Natural killer cell treated with Interleukin-12 subunit alpha and Interleukin-12 subunit beta and Interleukin-15 and Interleukin-18, amount 100 ng/mL, for 72 hours (primary cell): ENCODE results near the gene CCR9. TPM values are rescaled to one million over a fixed set of nuclear protein-coding genes. Genes with fewer than 3 reads are reported as not detected.
A peak's percentile ranks its signal among the peaks of the same experiment; 100 is the strongest.

Source experiments
- ATAC-seq, 2 donors: fragments of 150-1000 bp; cut with Tn5 transposase in 1 of 2; sonication (Bioruptor Pico), chemical (Tn5 transposase) in 1 of 2; 2 replicates each; pipeline ENCODE4 v1.10.0; 2021
- DNase-seq: peaks from one replicate; pipeline ENCODE4 v3.0.0; 2022; ENCODE audit warnings: low spot score
- H3K27ac Mint-ChIP-seq, 2 donors: 1 replicate in 1 of 2; 2 replicates in 1 of 2; pipeline ENCODE4 v1.8.0; 2022; ENCODE audit warnings: mixed read lengths in 2 of 2, mild to moderate bottlenecking in 1 of 2, moderate library complexity in 1 of 2
- H3K27me3 Mint-ChIP-seq, 2 donors: 1 replicate in 1 of 2; 2 replicates in 1 of 2; pipeline ENCODE4 v1.8.0; 2022; ENCODE audit warnings: mixed read lengths in 2 of 2
- H3K36me3 Mint-ChIP-seq: one replicate; pipeline ENCODE4 v1.8.0; 2022; ENCODE audit warnings: mixed read lengths
- H3K4me1 Mint-ChIP-seq, 2 donors: 1 replicate in 1 of 2; 2 replicates in 1 of 2; pipeline ENCODE4 v1.8.0; 2022; ENCODE audit warnings: low read depth in 2 of 2, mixed read lengths in 2 of 2, mild to moderate bottlenecking in 1 of 2
- H3K4me3 Mint-ChIP-seq: one replicate; pipeline ENCODE4 v1.8.0; 2022; ENCODE audit warnings: mixed read lengths
- H3K9me3 Mint-ChIP-seq: 2 replicates; pipeline ENCODE4 v1.8.0; 2022; ENCODE audit warnings: mixed read lengths
- total RNA-seq, 2 donors: library from RNA; stranded (reverse); gene quantifications; one replicate each; pipeline ENCODE4 v1.2.3, GENCODE V29; 2022

The CCR9 gene
- total RNA-seq, 2 donors from 2014 or later: not detected

DNA sequence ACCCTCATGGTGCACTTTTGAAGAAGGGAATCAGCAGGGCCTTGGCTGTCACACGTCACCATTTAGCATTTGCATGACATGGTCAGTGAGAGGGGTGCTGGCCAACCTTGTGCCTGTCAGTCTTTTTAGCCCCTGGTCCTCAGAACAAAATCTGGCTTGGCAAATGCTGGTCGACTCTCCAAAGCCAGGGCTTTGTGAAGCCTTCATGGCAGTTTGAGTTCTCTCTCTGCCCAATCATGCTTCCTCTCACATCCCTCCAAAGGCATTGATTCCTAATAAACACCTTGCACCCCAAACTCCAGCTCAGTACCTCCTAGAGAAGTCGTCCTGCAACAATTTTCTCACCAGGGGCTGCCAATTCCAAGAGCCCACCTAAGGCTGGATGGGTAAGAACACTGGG, 19.4 kb downstream of the CCR9 start:
- H3K27ac Mint-ChIP-seq: no peak overlapping the region
- DNase-seq: no peak
- ATAC-seq: no peak
- peaks cover 38 to 40% of the 10 kb centered on the region in 2 donors for H3K4me1 Mint-ChIP-seq
- H3K36me3 Mint-ChIP-seq: peaks cover 4% of the 10 kb centered on the region
- H3K9me3 Mint-ChIP-seq: no peaks in the 10 kb centered on the region
- no peak overlapping the region for H3K4me3 Mint-ChIP-seq
- peaks cover 4 to 17% of the 10 kb centered on the region in 2 donors for H3K27me3 Mint-ChIP-seq

DNA sequence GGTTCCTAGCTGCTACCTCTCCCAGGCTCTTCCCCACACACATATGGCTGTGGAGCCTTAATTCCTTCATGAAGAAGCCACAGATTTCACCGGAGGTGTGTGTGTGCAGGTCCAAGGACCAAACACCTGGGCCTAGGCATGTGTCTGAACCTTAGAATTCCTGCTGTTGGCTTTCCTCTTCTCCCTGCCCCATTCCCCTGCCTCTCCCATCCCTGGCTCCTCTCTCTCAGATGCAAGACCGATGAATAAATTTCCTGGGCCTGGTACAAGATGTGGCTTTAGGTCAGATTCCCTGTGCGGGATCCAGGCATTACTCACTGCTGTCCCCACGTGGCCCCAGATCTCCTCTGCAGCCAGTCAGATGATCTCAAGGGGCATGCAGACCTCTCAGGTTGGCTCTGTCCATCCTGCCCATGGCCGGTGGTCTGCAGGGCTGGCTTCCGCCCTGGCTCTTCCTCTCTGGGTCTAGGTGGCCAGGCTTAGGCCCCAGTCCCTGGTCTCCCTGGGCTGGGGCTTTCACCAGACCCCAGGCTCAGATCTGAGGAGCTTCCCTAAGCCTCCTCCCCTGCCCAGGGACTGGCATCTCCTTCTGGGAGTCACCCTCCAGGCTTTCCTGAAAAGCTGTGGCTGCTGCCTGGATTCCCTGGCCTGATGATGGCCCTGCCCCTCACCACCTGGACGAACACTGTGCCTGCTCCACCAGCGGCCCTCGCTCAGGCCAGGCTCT, 20.5 kb downstream of the CCR9 start:
- H3K27me3 Mint-ChIP-seq: peaks cover 4 to 13% of the 10 kb centered on the region in 2 donors
- H3K9me3 Mint-ChIP-seq: no peaks in the 10 kb centered on the region
- no peak overlapping the region for H3K4me3 Mint-ChIP-seq
- H3K27ac Mint-ChIP-seq: no peak overlapping the region
- ATAC-seq: no peak
- peaks cover 47 to 49% of the 10 kb centered on the region in 2 donors for H3K4me1 Mint-ChIP-seq
- DNase-seq: no peak
- H3K36me3 Mint-ChIP-seq: peaks cover 6% of the 10 kb centered on the region

DNA sequence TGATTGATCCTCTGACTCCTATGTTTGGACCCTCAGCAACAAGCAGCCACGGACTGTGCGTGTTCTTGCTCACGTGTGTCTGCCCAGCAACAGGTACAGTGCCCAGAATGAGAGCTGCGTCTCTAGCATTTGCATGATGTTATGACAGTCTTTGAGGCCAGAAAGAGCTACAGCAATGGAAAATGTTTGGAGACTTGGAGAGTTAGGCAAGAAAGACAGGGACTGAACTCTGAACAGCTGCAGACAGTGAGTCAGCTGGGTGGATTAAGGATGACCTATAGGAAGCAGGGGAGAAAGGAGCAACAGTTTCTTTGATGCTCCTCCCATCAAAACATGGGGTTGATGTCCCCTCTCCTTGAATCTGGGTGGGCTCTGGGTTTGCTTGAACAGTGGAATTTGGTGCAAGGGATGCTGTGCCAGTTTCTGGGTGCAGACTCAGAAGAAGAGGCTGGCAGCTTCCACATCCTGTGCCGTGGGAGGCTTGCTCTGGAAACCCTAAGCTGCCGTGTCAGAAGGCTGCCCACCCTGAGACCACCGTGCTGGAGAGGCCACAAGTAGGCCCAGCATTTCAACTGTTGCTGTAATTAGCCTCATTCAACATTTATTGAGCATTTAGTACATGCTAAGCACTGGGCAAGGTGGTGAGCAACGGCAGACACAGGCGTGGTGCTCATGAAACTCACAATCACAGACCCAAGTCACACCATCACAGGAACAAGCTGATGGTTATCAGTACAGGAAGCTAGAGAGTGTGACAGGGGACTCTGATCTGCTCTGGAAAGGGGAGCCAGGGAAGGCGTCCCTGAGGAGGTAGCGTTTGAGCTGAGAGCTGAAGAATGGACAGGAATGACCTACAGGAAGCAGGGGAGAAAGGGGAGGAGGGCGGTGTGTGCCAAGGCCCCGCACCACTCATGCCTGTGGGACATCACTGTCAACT, 21.7 kb downstream of the CCR9 start:
- ATAC-seq: peak in 1 of 2 donors; percentile 56
- Mint-ChIP-seq H3K4me1 (peaks cover 50 to 54% of the 10 kb centered on the region in 2 donors), H3K27ac (no peak overlapping the region), H3K9me3 (no peaks in the 10 kb centered on the region), H3K27me3 (peaks cover 4 to 13% of the 10 kb centered on the region in 2 donors), H3K4me3 (peak overlapping the region; percentile 32), H3K36me3 (peaks cover 10% of the 10 kb centered on the region)
- DNase-seq: no peak

DNA sequence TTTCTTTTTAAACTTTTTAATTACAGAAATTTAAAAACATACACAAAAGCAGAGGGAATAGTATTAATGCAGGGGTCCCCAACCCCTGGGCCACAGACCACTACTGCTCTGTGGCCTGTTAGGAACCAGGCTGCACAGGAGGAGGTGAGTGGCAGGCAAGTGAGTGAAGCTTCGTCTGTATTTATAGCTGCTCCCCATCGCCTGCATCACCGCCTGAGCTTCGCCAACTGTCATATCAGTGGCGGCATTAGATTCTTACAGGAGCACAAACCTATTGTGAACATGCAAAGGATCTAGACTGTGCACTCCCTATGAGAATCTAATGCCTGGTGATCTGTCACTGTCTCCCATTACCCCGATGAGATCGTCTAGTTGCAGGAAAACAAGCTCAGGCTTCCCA, 22.4 kb downstream of the CCR9 start:
- ATAC-seq (no peak), DNase-seq (no peak)
- H3K9me3 Mint-ChIP-seq: no peaks in the 10 kb centered on the region
- H3K27me3 Mint-ChIP-seq: peaks cover 4 to 13% of the 10 kb centered on the region in 2 donors
- peak overlapping the region; percentile 32 for H3K4me3 Mint-ChIP-seq
- no peak overlapping the region for H3K27ac Mint-ChIP-seq
- peaks cover 10% of the 10 kb centered on the region for H3K36me3 Mint-ChIP-seq
- peaks cover 50 to 57% of the 10 kb centered on the region in 2 donors for H3K4me1 Mint-ChIP-seq

DNA sequence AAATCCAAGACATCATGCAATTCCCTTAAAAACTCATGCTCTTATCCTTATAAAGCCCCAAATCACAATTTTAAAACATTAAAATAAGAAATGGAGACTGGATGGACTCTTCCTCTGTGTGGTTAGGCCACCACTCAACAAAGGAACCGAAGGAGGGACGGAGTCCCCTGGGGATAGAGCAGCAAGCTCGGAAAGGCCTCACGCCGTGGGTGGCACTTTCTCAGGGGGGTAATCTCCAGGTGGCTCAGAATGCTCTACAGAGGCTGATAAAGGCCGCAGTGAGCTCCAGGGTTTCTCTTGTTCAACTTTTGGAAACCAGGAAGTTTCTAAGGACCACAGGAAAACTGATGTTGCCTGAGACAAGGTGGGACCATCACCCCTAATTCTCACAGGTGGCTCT, 23.2 kb downstream of the CCR9 start:
- no peak for ATAC-seq
- Mint-ChIP-seq H3K27me3 (peaks cover 4 to 13% of the 10 kb centered on the region in 2 donors), H3K4me1 (peaks cover 51 to 59% of the 10 kb centered on the region in 2 donors), H3K9me3 (no peaks in the 10 kb centered on the region), H3K36me3 (peaks cover 10% of the 10 kb centered on the region), H3K27ac (no peak overlapping the region), H3K4me3 (no peak overlapping the region)
- DNase-seq: no peak

DNA sequence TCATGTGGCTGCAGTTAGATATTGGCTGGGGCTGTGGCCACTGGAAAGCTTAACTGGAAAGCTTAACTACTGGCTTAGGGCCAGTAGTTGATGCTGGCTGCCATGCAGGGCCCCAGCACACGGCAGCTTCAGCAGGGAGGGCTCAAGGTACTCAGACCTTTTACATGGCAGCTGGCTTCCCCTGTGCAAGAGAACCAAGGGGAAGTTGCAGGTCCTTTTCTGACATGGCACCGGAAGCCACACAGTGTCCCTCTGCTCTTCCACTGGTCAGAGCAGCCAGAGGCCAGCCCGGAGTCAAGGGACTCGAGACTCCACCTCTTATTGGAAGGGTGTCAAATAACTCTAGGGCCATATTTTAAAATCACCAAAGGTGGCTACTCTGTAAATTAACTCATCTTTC, 24.5 kb downstream of the CCR9 start:
- no peak for ATAC-seq
- DNase-seq: no peak
- Mint-ChIP-seq H3K36me3 (peaks cover 6% of the 10 kb centered on the region), H3K27me3 (peaks cover 4 to 13% of the 10 kb centered on the region in 2 donors), H3K9me3 (no peaks in the 10 kb centered on the region), H3K27ac (no peak overlapping the region), H3K4me3 (no peak overlapping the region), H3K4me1 (peaks cover 56 to 64% of the 10 kb centered on the region in 2 donors)

DNA sequence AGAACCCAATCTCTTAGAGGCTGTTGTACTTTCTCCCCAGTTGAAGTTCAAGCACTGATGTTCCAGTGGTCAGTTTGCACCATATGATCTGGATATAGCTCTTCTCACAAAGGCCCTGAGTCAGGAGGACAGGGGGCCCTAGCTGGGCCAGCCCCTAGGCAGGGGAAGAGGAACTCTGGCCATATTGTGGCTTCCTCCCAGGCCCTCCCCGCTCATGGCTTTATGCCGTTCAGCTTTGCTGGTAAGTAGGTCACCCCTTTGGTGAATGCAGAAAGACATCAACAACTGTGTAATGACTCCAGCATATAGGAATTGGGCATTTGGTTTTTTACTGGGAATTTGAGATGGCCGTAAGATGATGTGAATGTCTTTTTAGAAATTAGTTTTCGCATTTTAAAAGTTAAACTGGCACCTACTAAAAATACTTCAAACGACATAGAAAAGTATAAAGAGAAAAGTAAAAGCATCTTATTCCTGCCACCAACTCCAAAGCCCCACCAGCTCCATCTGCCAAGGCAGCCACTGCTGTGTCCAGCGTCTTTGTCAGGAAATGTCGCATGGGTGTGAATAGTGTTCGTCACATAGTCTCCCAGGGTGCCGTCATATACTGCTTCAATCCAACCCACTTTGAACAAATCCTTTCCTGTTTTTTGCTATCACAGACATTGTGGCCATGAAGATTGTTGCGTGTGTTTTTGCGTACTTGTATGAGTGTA, 25.3 kb downstream of the CCR9 start:
- Mint-ChIP-seq H3K9me3 (no peaks in the 10 kb centered on the region), H3K27ac (peak overlapping the region in 1 of 2 donors; percentile 24), H3K27me3 (peaks cover 4 to 12% of the 10 kb centered on the region in 2 donors), H3K4me1 (peaks cover 60 to 72% of the 10 kb centered on the region in 2 donors), H3K36me3 (peaks cover 6% of the 10 kb centered on the region), H3K4me3 (peak overlapping the region; percentile 30)
- no peak for DNase-seq
- ATAC-seq: no peak

DNA sequence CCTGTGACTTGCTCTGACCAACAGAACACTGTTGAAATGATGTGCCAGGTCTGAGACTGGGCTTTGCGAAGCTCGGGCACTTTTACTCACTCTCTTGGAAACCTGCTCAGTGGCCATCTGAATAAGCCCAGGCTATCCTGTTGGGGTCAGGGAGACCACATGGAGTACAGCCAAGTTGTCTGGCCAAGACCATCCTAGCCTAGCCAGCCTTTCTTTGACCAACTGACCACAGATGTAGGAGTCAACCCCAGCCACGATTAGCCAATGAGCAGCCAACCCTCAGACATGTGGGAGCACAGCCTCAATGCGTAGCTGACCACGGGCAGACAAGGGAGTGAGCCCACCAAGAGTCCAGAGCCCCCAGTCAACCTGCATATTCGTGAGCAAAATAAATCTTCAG, 26.1 kb downstream of the CCR9 start:
- no peak for DNase-seq
- no peak overlapping the region for H3K4me3 Mint-ChIP-seq
- peak overlapping the region in 1 of 2 donors; percentile 24 for H3K27ac Mint-ChIP-seq
- ATAC-seq: no peak
- H3K27me3 Mint-ChIP-seq: peaks cover 3 to 7% of the 10 kb centered on the region in 2 donors
- H3K36me3 Mint-ChIP-seq: peaks cover 6% of the 10 kb centered on the region
- peaks cover 63 to 73% of the 10 kb centered on the region in 2 donors for H3K4me1 Mint-ChIP-seq
- H3K9me3 Mint-ChIP-seq: no peaks in the 10 kb centered on the region

DNA sequence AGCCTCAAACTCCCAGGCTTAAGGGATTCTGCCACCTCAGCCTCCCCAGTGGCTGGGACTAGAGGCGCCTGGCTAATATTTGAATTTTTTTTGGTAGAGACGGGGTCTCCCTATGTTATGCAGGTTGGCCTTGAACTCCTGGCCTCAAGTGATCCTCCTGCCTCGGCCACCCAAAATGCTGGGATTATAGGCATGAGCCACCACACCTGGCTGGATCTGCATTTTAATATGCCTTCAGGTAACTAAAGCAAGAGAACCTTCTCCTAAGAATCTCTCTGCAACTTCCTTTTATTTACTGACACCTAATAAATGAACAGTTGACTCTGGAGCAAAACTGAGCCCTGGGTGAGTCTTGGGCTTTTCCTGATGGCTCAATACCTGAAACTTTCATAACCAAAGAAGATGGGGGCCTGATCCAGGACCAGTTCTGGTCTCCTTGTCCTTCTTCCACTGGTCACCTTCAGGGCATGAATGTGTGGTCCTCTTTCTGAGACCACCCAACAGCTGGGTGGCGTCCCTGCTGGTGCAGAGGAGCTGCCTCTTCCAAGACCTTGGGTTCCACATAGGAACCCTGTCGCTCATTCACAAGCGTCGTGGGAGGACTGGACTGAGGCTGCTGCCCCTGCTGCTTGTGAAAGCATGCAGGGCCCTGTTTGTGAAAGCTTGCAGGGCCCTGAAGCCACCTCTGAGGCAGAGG, 28.2 kb downstream of the CCR9 start:
- no peaks in the 10 kb centered on the region for H3K27me3 Mint-ChIP-seq
- H3K4me1 Mint-ChIP-seq: peaks cover 52 to 57% of the 10 kb centered on the region in 2 donors

DNA sequence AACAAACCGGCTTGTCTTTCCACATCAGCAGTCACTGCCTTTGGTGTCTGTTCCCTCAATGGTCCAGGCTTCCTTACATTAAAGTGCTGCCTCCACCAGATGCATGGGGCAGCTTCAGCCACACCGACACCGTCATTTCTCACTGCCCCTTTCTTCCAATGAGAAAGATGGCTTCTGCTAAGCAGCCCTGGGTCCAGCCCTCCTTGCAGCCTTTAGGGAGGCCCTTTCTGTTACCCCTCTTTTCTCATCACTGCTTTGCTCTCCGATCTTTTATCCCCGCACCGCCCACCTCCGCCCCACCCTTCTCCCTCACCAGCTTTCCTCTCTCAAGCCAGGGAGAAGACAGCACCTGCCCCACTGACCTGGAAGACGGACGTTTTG, 28.7 kb downstream of the CCR9 start:
- peak overlapping the region; percentile 72 to 73 for H3K27ac Mint-ChIP-seq
- no peaks in the 10 kb centered on the region for H3K9me3 Mint-ChIP-seq
- ATAC-seq: no peak
- peaks cover 48 to 52% of the 10 kb centered on the region in 2 donors for H3K4me1 Mint-ChIP-seq
- H3K27me3 Mint-ChIP-seq: no peaks in the 10 kb centered on the region
- peak overlapping the region; percentile 75 for H3K4me3 Mint-ChIP-seq
- no peak for DNase-seq
- H3K36me3 Mint-ChIP-seq: peaks cover 11% of the 10 kb centered on the region

More for the DNA sequence above, 28.2 kb downstream of the CCR9 start:
- Mint-ChIP-seq H3K4me3 (peak overlapping the region; percentile 75), H3K27ac (peak overlapping the region; percentile 72 to 73), H3K9me3 (no peaks in the 10 kb centered on the region), H3K36me3 (peaks cover 11% of the 10 kb centered on the region)
- ATAC-seq: no peak
- no peak for DNase-seq

DNA sequence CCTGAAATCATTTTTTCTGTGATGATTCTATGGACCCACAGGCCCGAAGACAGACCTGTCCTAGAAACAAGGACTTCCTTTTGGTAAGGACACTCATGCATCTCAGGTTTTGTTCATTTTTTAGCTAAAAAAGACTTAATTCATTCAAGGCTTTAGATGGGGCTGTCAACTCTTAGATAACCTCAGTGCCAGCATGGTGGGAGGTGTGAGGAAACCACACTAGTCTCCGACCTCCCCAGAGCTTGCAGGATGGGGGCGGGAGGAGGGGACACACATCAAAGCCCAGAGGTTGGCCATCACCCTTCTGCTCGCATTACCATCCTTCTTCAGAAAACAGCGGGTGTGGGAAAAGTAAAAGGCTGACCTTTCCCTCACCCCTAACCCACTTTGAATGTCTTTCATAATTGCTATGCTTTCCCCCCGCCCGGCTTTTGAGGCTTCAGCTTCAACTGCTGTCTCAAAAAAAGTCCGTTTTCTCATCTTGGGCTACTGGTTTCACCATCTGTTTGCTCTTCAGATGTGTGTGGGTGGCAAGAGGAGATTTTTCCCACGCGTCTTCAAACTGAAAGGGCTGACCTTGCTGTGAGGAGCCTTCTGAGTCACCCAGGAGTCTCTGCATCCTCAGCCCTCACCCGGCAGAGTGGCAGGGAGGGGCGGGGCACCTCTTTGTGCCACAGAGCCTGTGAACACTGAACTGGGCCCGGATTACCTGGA, 29.3 kb downstream of the CCR9 start:
- Mint-ChIP-seq H3K27me3 (no peaks in the 10 kb centered on the region), H3K36me3 (peaks cover 15% of the 10 kb centered on the region), H3K27ac (peak overlapping the region; percentile 72 to 73), H3K4me3 (peak overlapping the region; percentile 75), H3K9me3 (no peaks in the 10 kb centered on the region), H3K4me1 (peaks cover 43 to 46% of the 10 kb centered on the region in 2 donors)
- ATAC-seq (peak; percentile 94), DNase-seq (peak; percentile 90)

DNA sequence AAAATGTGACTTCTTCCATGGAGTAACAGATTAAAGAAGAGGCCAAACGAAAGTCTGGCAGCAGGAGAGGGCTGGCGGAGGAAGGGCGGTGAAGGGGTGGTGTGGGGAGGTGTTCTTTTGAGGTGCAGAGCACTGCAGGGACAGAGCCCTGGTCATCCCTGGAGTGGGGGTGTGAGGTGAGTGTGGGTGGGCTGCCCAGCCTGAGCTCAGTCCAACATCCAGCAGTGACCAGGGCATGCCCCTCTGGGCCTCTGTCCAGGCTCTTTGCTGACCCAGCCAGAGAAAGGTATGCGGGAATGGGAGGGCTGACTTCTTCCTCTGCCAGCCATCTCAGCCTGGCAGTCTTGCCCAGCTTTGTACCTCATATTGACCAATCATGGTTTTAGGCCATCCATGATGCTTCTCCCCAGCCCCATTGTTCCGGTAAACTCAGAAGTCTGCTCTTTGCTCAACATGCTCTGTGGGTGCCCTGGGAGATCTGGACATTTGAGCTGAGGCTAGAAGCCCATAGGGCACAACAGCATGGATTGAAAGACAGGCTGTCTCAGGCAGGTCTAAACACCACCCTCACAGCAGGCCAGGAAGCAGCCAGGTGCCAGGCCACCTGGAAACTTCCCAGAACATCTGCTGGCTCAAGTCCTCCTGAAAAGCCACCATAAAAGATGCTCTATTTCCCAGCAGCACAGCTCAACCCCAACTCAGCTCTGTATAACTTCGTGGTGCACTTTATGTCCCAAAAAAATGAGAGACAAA, 31.0 kb downstream of the CCR9 start:
- Mint-ChIP-seq H3K27me3 (no peaks in the 10 kb centered on the region), H3K4me3 (no peak overlapping the region), H3K4me1 (peaks cover 36 to 37% of the 10 kb centered on the region in 2 donors), H3K9me3 (no peaks in the 10 kb centered on the region), H3K27ac (no peak overlapping the region), H3K36me3 (peaks cover 12% of the 10 kb centered on the region)
- no peak for DNase-seq
- no peak for ATAC-seq
